ENCODE measurements around the gene PDLIM7. TPM values are rescaled to one million over a fixed set of nuclear protein-coding genes. Genes with fewer than 3 reads are reported as not detected.
A peak's percentile ranks its signal among the peaks of the same experiment; 100 is the strongest.
"Not testable (repeated sequence)": the region's sequence is repeated elsewhere in the genome, so short reads cannot be mapped to it uniquely, and the experiment has no call there.

Gene PDLIM7
- total RNA-seq, 4 donors from 2014 or later = 28.7 to 41.3 (median 32.0) TPM

DNA sequence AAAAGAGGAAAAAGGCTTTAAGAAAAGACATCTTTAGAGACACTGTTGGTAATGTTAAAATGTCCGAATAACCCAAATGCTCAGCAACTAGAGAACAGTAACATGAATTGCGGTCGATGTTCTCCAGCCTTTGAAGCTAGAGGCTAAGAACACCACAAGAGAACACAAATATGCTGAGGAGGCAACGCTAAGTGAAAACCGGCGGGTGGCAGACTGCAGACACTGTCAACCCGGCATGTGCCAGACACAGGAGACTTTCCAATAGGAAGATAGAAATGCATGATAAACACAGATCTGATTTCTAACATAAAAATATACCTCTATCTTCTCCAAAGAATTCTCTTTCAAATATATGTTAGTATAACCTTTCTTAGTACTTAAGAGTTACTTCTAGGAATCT, 37.7 kb upstream of the PDLIM7 start:
- Histone ChIP-seq H3K27me3 (no peaks in the 10 kb centered on the region), H3K4me1 (peaks cover 48% of the 10 kb centered on the region), H3K36me3 (peaks cover 70% of the 10 kb centered on the region), H3K27ac (no peak overlapping the region), H3K9me3 (no peaks in the 10 kb centered on the region), H3K4me3 (no peak overlapping the region)
- no peak for TF ChIP-seq POLR2A (IDR thresholded peaks at IDR 0.05)
- no peak for DNase-seq (ENCODE audit: low spot score in 2 of 2)
- WGBS = 92% methylated on average over 7 of the region's 7 CpGs

DNA sequence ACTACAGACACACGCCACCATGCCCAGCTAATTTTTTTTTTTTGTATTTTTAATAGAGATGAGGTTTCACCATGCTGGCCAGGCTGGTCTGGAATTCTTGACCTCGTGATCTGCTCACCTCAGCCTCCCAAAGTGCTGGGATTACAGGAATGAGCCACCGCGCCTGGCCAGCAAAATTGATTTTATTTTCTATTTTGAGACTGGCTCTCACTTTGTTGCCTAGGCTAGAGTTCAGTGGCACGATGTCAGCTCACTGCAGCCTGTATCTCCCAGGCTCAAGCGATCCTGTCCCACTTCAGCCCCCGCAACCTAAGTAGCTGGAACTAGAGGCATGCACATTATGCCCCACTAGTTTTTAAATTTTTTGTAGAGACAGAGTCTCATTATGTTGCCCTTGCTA, 37.0 kb upstream of the PDLIM7 start:
- not testable (repeated sequence) for H3K4me3 ChIP-seq; H3K27ac ChIP-seq; DNase-seq (ENCODE audit: low spot score in 2 of 2); H3K9me3 ChIP-seq; H3K27me3 ChIP-seq
- 93% methylated on average over 7 of the region's 7 CpGs for WGBS
- H3K36me3 ChIP-seq = peaks cover 76% of the 10 kb centered on the region
- peaks cover 47% of the 10 kb centered on the region for H3K4me1 ChIP-seq

DNA sequence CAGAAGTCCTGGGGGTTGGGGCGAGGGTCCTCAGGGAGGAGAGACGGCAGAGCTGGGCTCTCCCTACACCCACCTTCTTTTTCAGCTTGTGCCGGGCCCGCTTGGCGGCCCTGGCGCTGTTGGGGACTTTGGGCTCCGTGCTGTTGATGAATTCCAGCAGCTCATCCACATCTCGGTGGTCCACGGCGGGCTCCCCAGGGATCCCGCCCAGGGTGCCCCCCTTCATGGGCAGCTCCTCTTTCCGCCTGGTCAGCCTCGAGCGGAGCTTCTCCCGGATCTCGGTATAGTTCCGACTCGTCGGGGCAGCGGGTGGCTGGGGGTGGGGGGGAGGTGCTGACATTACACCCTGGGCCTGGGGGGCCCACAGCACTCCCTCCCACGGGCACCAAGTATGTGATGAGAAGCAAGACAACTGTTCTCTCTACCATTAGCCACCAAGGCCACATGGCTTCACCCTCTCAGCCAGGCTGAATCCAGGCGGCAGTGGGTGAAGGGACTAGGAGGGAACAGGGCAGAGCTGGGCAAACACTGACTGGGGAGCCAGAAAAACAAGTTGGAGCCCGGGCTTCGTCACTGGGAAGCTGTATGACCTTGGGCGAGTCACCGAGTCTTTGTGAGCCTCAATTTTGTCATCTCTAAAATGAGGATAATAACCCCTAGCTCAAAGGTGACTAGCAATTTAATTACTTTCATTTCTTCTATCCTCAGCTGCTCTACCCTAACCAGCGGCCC, 34.0 kb upstream of the PDLIM7 start:
- TF ChIP-seq, protein P1, sequence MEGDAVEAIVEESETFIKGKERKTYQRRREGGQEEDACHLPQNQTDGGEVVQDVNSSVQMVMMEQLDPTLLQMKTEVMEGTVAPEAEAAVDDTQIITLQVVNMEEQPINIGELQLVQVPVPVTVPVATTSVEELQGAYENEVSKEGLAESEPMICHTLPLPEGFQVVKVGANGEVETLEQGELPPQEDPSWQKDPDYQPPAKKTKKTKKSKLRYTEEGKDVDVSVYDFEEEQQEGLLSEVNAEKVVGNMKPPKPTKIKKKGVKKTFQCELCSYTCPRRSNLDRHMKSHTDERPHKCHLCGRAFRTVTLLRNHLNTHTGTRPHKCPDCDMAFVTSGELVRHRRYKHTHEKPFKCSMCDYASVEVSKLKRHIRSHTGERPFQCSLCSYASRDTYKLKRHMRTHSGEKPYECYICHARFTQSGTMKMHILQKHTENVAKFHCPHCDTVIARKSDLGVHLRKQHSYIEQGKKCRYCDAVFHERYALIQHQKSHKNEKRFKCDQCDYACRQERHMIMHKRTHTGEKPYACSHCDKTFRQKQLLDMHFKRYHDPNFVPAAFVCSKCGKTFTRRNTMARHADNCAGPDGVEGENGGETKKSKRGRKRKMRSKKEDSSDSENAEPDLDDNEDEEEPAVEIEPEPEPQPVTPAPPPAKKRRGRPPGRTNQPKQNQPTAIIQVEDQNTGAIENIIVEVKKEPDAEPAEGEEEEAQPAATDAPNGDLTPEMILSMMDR (IDR thresholded peaks at IDR 0.05) = no peak
- TF ChIP-seq POLR2AphosphoS5 (IDR thresholded peaks at IDR 0.05) = no peak
- no peak for TF ChIP-seq EP300 (IDR thresholded peaks at IDR 0.05)
- TF ChIP-seq POLR2A (IDR thresholded peaks at IDR 0.05) = no peak
- H3K27me3 ChIP-seq = no peaks in the 10 kb centered on the region
- H3K4me3 ChIP-seq = no peak overlapping the region
- WGBS = 82% methylated on average over 15 of the region's 27 CpGs
- peak overlapping the region; percentile 52 for H3K27ac ChIP-seq
- peak in 1 of 2 donors; percentile 49 for DNase-seq (ENCODE audit: low spot score in 2 of 2)
- H3K36me3 ChIP-seq = peaks cover 84% of the 10 kb centered on the region
- H3K4me1 ChIP-seq = peaks cover 20% of the 10 kb centered on the region
- no peaks in the 10 kb centered on the region for H3K9me3 ChIP-seq

DNA sequence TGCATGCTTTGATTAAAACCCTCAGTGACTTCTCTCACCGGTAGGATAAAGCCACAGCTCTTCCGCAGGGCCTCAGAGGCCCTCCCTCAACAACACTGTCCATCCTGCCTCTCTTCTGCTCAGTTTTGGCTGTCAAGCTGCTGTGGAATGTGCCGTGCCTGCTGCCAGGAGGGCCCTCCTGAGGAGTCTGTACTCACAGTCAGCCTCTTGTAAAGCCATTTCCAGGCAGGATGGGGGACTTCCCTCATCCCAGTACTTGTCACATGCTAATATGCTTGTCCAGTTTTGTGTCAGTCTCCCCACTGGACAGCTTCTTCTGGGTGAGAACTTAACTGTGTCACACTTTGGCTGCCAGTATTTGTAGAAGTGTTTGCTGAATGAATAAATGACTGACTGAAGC, 33.2 kb upstream of the PDLIM7 start:
- no peak overlapping the region for H3K4me3 ChIP-seq
- peaks cover 20% of the 10 kb centered on the region for H3K4me1 ChIP-seq
- TF ChIP-seq, protein P1 (IDR thresholded peaks at IDR 0.05) = no peak
- TF ChIP-seq POLR2AphosphoS5 (IDR thresholded peaks at IDR 0.05) (no peak), EP300 (IDR thresholded peaks at IDR 0.05) (no peak), POLR2A (IDR thresholded peaks at IDR 0.05) (no peak)
- H3K27me3 ChIP-seq = no peaks in the 10 kb centered on the region
- peak overlapping the region; percentile 52 for H3K27ac ChIP-seq
- no peaks in the 10 kb centered on the region for H3K9me3 ChIP-seq
- peaks cover 82% of the 10 kb centered on the region for H3K36me3 ChIP-seq
- DNase-seq (ENCODE audit: low spot score in 2 of 2) = peak in 1 of 2 donors; percentile 28
- 75% methylated on average over 3 of the region's 3 CpGs for whole genome bisulfite sequencing

DNA sequence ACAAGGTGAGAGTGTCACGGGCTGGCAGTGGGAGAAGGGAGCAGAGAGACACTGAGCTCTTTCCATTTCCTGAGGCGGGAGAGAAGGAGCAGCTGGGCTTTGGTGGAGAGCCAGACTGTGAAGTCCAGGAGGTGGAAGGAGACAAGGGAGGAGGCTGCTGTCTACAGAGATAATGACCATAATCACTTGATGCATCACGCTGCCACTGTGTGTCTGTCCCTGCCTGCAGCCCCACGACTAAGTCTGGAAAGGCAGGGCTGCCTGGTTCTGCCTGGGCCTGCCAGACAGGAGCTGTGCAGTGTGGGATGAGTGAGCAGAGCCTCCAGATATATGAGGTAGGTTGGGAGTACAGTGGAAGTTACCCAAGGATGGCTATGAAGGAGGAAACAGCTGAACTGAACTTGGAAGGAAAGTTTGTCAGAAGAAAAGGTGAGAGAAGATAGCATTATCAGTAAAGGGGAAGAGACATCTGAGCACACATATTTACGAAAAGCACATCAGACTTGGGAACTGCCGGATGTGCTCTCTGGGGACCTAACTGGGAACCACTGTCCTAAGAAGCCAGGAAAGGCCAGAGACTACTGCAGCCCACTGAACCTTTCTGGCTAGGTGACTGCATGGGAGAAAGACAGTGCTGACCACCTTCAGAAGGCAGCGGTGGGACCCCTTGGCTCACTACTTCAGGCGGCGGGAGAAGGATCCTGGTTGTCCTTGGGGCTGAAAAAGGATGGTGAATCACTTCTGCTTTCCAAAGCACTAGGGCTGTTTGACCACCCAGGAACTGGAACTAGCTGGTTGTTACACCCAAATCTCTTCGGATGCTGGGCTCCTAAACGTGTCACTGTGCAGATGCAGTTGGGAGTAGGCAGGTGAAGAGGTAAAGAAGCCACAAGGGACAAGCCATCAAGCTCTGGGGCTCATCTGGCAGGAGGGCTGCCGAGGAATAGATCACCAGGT, 32.1 kb upstream of the PDLIM7 start:
- H3K4me1 ChIP-seq = peaks cover 20% of the 10 kb centered on the region
- peaks cover 82% of the 10 kb centered on the region for H3K36me3 ChIP-seq
- no peak for TF ChIP-seq EP300 (IDR thresholded peaks at IDR 0.05)
- TF ChIP-seq, protein P1 (IDR thresholded peaks at IDR 0.05) = no peak
- TF ChIP-seq POLR2AphosphoS5 (IDR thresholded peaks at IDR 0.05) = no peak
- TF ChIP-seq POLR2A (IDR thresholded peaks at IDR 0.05) = no peak
- DNase-seq (ENCODE audit: low spot score in 2 of 2) = peak; percentile 43 to 49
- peak overlapping the region; percentile 52 for H3K27ac ChIP-seq
- no peaks in the 10 kb centered on the region for H3K27me3 ChIP-seq
- no peaks in the 10 kb centered on the region for H3K9me3 ChIP-seq
- 76% methylated on average over 12 of the region's 12 CpGs for WGBS
- no peak overlapping the region for H3K4me3 ChIP-seq

DNA sequence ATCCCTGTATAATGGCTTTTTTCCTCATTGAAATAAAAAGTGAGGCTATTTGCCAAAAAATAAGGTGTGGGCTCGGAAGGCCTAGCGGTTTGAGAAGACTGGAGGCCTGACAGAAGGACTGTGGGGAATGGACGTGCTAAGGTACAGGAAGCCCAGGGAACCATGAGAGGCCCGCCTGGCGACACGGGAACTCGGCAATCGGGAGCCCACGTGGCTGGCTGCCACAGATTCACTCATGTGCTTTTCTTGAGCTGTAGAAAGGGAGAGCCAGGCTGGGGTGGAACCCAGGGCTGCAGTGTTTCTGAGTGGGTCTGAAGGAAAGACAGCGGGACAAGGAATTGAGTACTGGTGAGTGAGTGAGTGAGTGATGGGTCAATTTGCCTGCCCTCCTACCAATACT, 31.2 kb upstream of the PDLIM7 start:
- peak; percentile 44 to 45 for DNase-seq (ENCODE audit: low spot score in 2 of 2)
- Histone ChIP-seq H3K27ac (no peak overlapping the region), H3K36me3 (peaks cover 84% of the 10 kb centered on the region), H3K4me3 (no peak overlapping the region), H3K27me3 (no peaks in the 10 kb centered on the region), H3K4me1 (peaks cover 20% of the 10 kb centered on the region), H3K9me3 (no peaks in the 10 kb centered on the region)
- TF ChIP-seq POLR2A (IDR thresholded peaks at IDR 0.05) = no peak
- TF ChIP-seq, protein P1 (IDR thresholded peaks at IDR 0.05) = no peak
- TF ChIP-seq POLR2AphosphoS5 (IDR thresholded peaks at IDR 0.05) = no peak
- no peak for TF ChIP-seq EP300 (IDR thresholded peaks at IDR 0.05)
- WGBS = 85% methylated on average over 10 of the region's 10 CpGs
